ENCODE data around the gene LHFPL2.

DNA sequence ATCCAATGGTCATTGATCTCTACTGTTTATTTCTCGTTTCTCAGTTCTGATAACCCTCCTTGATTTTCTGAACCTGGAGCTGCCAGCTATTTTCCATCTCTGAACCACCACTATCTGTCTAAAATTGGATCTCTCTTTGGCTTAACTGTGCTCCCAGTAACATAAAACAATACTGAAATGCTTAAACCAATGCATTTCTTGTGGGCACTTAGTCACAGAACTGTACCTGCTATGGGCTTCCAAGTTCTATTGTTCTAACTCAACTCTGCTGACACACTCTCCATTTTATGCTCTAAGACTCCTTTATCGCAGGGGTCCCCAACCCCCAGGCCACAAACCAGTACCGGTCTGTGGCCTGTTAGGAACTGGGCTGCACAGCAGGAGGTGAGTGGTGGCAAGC lies 120.6 kb downstream of the LHFPL2 start:
- TF ChIP-seq, protein P1, sequence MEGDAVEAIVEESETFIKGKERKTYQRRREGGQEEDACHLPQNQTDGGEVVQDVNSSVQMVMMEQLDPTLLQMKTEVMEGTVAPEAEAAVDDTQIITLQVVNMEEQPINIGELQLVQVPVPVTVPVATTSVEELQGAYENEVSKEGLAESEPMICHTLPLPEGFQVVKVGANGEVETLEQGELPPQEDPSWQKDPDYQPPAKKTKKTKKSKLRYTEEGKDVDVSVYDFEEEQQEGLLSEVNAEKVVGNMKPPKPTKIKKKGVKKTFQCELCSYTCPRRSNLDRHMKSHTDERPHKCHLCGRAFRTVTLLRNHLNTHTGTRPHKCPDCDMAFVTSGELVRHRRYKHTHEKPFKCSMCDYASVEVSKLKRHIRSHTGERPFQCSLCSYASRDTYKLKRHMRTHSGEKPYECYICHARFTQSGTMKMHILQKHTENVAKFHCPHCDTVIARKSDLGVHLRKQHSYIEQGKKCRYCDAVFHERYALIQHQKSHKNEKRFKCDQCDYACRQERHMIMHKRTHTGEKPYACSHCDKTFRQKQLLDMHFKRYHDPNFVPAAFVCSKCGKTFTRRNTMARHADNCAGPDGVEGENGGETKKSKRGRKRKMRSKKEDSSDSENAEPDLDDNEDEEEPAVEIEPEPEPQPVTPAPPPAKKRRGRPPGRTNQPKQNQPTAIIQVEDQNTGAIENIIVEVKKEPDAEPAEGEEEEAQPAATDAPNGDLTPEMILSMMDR (IDR thresholded peaks at IDR 0.05): no peak
- TF ChIP-seq POLR2A (IDR thresholded peaks at IDR 0.05): no peak

Data from testis (tissue), 2 donors.